SKM-1 treated with dmso at 0.1 percent for 144 hours (cell line): Measurements from ENCODE around the gene ADPRS.

ENCODE experiments used
- DNase-seq: peaks from one replicate; lab custom pipeline; 2025; ENCODE audit not compliant: unreplicated experiment; lab: John Stamatoyannopoulos, UW

ADPRS gene

DNA sequence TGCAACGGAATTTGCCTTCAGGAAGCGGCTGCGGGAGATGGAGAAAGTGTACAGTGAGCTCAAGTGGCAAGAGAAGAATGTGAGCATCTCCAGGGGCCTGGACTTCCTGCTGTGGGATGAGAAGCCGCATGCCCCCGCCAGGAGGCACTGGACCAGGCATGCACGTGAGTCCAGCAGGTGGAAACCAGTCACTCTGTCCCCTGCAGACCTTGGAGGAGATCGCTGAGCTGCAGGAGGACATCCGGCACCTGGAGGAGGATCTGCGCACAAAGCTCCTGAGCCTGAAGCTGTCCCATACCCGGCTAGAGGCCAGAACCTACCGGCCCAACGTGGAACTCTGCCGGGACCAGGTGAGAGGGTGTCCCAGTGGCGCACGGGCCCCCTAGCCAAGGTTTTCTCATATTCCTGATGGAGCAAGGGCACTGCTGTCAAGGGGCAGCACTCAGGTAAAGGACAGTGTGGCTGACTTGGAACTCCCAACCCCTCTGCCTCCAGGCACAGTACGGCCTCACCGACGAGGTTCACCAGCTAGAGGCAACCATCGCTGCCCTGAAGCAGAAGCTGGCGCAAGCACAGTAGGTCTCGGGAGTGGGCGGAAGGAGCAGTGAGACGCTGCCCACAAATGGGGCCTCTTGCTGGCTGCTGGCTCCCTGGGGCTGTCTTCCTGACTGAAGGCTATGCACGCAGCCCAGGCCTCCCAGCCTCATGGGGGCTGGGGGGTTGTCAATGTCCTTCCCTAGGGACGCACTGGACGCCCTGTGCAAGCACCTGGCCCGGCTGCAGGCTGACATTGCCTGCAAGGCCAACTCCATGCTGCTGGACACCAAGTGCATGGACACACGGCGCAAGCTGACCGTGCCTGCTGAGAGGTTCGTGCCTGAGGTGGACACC, 1.2 kb upstream of the ADPRS start:
- DNase-seq = no peak

DNA sequence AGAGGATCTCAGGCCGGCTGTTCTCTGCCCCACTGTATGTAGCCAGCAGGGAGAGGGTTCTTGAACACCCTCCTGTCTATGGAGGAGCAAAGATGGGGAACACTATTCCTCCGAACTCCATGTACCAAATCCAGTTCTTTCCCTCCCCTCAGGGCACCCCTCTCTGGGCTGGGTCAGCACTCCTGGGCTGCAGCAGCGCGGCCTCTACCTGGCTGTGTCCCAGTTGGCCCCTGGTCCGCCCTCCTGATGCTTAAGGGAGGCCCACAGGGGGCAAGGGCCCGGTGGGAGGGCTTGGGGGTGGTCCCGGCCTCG, 471 bp upstream of the ADPRS start:
- no peak for DNase-seq

DNA sequence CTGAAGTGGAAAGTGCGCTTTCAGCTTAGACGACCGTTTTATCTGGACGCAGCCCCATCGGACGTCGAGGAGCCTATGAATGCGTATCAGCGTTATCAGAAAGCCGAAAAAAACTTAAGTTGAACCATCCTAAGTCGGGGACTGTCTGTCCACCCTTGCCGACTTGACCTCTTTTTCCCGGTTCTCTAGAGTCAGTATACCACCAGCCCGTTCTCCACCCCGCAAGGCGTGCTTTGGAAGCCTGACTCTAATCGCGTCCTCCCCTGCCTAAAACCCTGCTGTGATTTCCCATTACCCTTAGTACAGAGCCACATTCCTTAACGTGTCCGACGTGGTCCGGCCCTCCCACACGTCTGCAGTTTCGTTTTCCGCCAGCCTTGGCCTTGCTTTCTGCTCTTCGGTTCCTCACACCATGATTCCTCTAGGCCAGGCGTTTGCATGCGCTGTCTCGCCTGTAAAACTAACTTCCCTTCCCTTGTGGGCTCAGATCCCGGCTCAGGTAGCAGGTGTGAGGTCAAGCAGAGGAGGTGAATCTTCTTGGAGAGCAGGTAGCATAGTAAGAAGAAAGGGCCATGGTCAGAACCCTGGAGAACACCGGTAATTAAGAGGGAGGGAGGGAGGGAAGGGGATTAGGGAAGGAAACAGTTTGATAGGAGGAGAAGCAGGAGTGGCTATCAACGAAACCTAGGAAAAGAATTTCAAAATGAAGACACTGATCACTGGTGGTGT, 865 bp downstream of the ADPRS start:
- no peak for DNase-seq

DNA sequence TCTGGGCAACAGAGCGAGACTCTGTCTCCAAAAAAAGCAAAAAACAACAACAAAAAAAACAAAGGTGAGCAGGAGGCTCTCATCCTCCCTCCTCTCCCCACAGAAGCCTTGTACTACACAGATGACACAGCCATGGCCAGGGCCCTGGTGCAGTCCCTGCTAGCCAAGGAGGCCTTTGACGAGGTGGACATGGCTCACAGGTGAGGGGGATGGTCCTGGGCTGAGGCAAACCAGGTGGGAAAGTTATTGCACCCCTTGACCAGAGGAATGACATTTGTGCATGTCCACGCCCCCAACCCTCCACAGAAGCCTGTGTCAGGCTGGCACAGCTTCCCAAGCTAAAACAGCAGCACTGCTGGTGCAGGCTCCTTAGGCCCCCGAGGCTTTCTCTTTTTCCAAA, 2.4 kb downstream of the ADPRS start:
- no peak for DNase-seq

DNA sequence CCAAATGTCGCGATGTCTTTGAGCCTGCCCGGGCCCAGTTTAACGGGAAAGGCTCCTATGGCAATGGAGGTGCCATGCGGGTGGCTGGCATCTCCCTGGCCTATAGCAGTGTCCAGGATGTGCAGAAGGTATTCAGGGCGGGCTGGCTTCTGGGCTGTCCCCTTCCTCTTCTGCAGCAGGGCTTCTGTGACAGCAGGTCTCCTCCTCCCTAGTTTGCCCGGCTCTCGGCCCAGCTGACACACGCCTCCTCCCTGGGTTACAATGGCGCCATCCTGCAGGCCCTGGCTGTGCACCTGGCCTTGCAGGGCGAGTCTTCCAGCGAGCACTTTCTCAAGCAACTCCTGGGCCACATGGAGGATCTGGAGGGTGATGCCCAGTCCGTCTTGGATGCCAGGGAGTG, 3.0 kb downstream of the ADPRS start:
- DNase-seq = no peak

DNA sequence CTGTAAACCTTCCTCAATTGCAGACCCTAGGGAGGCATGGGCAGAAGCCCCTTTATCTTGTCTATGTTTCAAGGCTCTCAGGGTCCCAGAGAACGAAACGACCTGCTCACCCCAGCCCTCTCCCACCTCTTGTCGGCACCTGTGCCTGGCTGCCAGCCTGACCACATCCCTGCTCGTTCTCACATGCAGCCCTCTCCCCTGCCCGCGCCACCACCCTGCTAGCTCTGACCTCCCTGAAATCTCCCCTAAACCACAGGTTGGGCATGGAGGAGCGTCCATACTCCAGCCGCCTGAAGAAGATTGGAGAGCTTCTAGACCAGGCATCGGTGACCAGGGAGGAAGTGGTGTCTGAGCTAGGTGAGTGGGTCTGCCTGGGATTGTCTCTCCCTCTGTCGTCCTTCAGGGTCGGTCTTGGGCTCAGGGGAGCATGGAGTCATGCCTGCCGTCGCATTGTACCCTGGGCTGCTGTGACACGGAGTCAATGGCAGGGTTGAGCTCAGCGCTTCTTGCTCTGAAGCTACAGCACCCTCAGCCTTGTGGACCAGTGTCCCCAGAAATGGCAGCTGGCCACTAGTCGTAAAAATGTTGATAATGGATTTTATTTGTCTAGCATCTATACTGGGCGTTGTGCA, 3.6 kb downstream of the ADPRS start:
- DNase-seq = peak; percentile 63

DNA sequence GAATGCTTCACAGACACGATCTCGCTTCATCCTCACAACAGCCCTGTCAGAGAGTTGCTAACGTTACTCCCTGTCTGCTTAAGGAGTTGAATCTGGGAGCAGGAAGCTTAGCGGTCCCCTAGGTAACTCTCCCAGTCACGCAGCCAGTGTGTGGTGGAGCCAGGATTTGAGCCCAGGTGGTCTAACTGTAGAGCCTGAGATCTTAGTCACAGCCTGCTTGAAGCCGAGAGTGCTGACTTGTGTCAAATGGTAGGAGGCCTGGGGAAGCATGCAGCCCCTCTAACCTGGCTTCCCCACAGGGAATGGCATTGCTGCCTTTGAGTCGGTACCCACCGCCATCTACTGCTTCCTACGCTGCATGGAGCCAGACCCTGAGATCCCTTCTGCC, 4.1 kb downstream of the ADPRS start:
- DNase-seq = no peak

DNA sequence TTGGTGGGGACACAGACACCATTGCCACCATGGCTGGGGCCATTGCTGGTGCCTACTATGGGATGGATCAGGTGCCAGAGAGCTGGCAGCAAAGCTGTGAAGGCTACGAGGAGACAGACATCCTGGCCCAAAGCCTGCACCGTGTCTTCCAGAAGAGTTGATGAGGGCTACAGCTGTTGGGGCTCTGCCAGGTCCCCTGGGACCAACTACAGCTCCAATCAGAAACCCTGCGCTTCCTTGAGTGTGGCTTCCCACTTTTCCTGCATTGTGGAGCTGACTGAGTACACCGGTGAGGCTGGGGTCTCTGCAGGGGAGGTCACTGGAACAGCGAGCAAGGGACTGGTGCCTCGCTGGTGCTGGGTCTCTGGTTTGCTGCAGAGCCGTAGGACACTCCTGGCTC, 4.5 kb downstream of the ADPRS start:
- DNase-seq = no peak

DNA sequence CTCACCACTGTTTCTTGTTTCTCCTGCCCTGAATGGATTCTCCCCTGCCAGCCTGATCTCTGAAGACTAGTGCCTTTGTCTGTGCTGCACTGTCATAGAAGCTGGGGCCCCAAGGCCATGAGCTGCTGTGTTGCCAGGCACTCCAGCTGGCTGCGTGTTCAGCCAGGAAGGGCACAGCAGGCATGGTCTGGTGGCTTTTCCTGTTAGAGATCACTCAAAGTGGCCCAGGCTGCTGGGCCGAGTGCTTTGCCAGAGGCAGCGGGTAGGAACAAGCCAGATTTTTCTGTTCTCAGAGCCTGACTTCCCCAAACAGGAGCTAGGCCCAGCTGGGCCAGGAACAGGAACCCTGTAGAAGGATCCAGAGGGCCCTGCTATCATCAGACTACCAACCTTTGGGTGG, 5.2 kb downstream of the ADPRS start:
- DNase-seq = no peak

DNA sequence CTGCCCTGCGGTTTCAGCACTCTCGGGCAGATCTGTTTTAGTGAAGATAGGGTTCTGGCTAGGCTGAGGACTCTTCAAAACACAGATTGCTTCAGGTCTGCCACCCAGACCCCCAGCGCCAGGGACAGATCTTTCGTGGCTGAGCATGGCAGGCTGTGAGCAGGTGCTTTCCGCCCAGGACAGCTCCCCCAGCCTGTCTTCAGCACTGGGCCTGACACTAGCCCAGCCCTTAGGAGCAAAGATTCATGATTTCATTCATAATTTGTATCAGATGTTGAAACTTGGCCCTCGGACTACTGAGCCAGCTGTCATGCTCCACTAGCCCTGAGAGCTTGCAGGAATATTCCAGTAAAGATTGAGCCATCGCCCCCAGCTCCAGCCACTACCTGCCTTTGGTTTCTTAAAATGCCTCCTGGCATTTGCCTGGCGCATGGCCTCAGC, 5.9 kb downstream of the ADPRS start:
- no peak for DNase-seq

DNA sequence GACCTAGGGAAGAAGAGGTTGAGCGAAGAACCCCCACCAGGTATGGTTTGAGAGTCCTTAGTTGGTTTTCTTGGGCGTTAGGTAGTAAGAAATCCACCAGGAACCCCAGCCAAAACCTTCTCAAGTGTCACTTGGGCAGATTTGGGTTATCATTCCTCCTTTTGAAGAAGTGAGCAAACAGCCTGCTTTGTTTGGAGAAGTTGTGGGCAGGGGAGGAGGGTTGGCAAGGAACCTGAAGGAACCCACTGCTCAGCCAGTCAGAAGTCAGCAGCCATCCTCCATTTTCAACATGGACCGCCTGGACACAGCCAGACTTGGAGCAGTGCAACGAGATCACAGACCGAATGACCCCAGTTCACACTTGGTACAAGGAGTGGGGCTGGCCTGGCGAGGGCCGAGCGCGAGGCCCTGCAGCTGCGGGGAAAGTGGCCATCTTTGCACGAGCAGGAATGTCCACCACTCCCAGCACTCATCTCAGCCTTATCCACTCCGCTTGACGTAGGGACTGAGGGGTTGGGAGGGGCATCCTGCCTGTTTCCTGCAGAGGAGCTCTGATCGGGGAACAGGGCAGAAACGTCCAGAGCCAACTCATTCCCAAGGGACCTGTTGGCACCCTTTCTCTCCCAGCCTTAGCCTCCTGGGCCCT, 7.2 kb downstream of the ADPRS start:
- peak; percentile 77 for DNase-seq

DNA sequence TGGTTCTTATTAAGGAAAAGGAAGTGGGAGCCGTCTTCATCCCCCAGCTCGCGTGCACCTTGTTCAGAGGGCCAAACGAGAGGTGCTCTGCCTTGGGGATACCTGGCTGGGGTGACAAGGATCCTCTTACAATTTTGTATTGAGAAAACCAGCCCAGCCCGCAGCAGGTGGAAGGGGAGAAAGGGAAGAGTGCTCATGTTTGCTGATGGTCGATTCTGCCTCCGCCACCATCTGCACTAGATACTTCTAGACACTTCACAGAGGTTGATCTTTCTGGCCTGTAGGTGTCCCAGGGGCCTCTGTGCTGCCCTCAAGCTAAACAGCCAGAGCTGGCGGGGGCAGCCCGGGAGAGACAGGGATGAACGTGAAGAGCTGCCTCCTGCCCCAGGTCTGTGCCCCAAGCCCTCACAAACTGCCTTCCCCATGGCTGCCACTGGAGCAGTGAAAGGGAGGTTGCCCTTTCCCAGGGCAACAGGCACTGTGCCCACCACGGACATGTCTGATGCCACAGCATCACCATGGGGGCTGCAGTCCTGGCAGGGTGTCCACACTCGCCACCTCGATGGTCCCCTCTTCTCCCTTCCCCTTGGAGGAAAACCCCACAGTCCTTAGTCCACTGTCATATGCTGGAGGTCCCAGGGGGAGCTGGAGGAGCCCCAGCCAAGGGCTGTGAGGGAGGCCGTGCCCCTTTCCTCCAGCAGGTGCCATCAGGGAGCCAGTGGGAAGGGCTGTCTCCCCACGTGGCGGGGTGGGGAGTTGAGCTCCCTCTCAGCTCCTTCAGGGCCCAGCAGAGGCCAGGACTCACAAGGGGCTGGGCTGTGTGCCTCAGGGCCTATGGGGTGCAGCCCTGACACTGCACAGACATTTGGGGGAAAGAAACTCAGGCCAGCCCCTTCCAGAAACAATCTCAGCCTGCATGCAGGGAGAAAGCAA, 8.1 kb downstream of the ADPRS start:
- DNase-seq = no peak

DNA sequence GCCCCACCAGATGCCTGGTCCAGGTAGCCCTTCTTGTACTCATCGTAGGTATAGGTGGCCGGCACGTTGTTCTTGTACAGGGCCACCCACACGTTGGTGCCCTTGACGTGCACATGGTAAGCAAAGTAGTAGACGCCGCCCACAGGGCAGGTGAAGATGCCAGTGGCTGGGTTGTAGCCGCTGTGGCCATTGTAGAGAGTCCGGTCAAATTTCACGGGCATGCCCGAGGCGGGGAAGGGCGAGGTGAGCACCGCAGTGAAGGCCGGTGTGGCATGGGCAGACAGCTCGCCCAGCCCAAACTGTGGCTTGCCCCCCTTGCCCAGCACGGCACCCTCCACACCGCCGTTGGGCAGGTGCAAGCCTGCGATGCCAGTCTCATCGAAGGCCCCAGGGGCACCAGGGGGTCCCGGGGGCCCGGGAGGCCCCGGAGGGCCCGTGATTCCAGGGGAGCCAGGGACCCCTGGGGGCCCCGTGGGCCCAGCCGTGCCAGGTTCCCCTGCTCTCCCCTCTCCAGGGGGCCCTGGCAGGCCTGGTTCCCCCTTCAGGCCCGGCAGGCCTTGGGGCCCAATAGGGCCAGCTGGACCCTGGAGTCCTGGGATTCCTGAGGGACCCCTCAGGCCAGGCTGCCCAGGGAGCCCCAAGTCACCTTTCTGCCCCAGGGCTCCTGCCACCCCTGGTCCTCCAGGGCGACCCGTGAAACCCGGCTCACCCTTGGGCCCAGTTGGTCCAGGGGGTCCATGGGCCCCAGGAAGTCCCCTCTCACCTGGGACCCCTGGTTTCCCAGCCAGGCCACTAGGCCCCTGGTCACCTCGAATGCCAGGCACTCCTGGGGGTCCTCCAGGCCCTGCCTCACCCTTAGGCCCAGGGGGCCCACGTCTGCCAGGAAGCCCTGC, 9.2 kb downstream of the ADPRS start:
- DNase-seq = no peak

DNA sequence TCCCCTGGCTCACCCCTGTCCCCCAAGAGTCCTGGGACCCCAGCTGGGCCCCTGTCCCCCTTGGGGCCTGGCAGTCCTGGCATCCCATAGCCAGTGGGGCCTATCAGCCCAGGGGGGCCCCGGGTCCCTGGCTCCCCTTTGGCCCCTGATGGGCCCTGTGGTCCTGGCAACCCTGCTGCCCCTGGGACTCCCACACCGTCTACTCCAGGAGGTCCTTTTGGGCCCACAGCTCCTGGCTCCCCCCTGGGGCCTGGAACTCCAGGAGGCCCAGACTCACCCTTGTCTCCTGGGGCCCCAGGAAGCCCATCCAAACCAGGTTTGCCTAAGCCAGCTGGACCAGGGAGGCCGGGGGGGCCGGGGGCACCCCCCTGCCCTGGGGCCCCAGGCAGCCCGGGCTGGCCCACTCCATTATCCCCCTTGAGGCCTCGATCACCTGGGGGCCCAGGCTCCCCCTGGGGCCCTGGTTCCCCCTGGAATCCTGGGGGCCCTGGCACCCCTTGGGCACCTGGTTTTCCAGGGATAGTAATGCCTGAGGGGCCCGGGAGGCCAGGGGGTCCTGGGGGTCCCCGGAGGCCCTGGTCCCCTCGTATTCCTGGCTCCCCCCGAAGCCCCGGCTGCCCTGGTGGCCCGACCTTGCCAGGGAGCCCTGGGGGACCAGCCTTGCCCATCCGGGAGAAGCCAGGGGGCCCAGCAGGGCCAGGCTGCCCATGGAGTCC, 10.1 kb downstream of the ADPRS start:
- DNase-seq = no peak

DNA sequence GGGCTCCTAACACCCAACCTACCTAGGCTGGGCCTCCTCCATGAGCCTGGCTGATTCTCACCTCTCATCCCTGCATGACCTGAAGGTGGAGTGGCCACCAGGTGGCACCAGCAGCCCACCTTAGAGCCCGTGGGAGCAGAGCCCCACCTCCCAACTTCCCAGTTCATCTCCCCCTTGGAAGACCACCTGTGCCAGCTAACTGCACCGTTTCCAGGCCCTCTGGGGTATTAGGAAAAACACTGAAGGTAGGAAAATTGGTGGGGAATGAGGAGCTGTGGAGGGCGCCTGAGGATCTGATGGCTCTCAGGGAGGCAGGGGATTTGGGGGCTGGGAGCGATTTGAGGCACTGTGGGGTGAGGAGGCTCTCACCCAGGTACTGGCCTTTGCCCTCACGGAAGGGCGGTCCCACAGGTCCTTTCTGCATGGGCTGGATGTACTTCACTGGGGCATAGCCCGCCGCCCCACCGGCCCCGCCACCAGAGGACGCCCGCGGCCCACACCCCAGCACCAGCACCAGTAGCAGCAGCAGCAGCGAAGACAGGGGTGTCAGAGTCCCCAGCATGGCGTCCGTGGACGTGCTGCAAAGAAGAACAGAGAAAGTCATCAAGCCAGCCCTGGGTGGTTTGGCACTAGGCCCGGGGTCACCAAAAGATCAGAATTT, 11.1 kb downstream of the ADPRS start:
- DNase-seq = peak; percentile 60

DNA sequence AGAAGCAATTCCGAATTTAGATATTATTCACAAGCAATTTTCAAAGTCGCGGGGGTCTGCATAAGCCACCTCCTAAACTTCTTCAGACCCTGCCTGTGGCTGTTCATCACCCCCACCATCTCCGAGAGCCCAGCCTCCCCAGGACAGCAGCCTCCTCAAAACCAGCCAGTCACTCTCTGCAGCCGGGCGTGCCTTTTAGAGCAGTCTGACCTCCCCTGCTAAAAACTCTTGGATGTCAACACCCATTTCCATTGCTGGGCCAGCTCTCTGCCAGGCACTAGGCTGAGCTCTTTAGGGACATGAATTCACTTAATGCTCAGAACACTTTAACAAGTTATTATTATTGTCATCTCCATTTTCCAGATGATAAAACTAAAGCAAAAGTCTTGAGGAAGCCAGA, 11.7 kb downstream of the ADPRS start:
- DNase-seq = no peak

DNA sequence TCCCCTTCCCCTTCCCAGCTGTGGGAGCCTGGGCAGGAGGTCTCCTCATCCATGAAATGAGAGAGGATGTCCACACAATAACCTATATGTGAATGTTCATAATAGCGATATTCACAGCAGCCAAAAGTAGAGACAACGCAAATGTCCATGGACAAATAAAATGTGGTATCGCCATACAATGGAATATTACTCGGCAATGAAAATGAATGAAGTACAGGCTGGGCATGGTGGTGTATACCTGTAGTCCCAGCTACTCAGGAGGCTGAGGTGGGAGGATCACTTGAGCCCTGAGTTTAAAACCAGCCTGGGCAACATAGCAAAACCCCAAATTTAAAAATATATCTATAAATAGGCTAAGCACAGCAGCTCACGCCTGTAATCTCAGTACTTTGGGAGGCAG, 12.9 kb downstream of the ADPRS start:
- no peak for DNase-seq

DNA sequence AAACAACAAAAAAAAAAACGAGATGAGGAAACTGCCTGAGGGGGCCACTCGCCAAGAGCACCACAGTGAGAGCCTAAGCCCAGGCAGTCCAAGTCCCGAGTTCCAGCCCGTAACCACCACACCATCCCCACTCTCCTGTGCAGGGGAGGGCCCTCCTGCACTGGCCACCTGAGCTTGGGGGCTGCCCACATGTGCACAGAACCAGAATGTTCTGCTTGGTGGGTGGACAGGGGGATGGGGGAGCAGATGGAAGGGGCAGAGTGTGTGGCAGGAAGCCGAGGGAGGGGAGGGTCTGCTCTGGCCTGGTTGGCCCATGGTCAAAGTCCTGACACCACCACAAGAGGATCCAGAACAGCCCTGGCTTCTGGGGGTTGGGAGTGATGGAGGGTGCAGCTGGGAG, 17.6 kb downstream of the ADPRS start:
- DNase-seq = no peak
